GM21786 (cell line): Measurements from ENCODE around the gene UNK.

Source experiments
- ATAC-seq: cut with Tn5 transposase; IDR thresholded peaks from one replicate; pipeline ENCODE4 v1.9.1; 2021; ENCODE audit not compliant: unreplicated experiment

The UNK gene

DNA sequence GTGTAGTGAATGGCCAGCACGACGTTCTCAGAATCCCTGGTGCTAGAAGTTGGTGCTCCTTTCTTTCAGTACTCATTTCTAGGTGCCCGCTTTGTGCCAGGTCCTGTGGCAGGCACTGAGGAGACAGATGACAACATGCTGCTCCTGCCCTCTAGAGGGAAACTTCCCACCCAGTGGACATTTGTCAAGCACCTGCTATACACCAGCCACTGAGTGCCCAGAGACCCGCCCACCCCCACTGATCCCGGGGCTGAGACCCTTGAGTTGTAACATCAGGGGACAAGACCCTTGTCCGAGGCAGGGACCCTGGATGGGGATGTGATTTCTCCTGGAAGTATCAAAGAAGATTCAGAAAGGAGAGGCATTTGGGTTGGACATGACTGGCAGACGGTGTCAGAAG lies 34.5 kb downstream of the UNK start:
- ATAC-seq, result no peak

DNA sequence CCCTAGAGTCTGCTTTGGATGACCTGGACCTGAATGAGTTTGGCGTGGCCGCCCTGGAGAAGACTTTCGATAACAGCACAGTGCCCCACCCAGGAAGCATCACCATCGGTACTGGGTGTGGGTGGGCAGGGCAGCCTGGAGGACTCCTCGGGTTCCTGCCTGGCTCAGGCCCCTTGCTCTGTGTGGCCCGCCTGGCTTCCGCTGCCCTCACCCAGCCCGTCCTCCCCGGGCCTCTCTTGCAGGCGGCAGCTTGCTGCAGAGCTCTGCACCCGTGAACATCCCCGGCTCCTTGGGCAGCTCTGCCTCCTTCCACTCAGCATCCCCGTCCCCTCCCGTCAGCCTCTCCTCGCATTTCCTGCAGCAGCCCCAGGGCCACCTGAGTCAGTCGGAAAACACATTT lies 35.1 kb downstream of the UNK start:
- ATAC-seq, result no peak

DNA sequence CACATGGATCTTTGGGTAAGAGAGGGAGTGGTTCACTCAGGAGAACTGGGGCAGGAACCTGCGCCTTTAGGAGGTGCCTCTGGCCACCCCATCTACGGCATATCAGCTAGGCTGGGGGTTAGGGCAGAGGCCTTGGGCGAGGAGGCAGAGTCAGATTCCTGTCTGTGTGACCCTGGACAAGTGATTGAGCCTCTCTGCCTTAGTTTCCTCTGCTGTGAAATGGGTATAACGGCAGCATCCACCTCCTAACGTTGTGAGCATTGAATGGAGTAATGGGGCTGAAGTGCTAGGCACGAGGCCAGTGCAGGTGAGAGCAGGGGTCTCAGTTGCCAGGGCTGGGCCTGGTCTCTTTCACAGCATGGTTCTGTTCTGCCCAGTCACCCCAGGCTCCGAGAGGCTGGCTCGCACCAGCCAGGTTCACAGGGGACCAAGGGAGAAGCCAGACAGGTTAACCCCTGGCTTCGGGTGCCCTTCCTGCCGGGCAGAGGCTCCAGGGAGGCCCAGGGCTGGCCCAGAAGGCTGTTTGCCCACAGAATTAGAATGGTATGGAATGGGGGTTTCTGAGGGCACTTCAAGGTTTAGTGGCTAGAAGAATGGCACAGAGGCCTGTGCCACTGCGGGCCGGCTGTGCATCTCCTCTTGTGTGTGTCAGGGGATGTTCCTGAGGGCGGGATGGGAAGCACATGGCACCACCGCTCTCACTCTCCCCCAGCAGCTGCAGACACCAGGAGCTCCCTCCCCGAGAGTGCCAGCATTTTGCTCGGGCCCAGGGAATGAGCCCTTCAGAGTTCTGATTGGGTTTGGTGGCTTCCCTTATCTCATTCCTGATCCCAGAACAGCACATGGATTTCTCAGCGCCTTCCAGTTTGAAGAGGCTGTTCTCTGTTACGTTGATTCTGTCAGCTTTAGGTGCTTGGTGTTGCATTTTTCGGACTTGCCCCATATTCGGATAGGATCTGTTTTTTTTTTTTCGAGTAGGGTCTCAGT lies 35.8 kb downstream of the UNK start:
- ATAC-seq, result no peak

DNA sequence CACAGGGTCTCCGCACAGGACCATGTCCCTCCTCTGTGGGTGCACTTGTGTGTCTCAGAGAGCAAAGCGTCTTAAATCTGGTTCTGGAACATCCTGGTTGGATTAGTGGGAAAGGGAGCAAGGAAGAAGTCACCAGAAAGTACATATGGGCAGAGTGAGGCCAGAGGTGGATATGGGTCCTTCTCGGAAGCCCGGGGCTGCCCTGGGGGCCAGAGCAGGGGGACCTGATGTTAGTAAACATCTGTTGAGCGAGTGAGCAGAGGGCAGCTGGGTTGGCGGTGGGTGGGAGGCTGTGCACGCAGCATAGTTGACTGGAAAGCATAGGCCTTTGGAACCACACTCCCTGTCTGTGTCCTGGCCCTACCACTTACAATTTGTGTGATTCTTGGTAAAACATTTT lies 36.9 kb downstream of the UNK start:
- no peak for ATAC-seq

DNA sequence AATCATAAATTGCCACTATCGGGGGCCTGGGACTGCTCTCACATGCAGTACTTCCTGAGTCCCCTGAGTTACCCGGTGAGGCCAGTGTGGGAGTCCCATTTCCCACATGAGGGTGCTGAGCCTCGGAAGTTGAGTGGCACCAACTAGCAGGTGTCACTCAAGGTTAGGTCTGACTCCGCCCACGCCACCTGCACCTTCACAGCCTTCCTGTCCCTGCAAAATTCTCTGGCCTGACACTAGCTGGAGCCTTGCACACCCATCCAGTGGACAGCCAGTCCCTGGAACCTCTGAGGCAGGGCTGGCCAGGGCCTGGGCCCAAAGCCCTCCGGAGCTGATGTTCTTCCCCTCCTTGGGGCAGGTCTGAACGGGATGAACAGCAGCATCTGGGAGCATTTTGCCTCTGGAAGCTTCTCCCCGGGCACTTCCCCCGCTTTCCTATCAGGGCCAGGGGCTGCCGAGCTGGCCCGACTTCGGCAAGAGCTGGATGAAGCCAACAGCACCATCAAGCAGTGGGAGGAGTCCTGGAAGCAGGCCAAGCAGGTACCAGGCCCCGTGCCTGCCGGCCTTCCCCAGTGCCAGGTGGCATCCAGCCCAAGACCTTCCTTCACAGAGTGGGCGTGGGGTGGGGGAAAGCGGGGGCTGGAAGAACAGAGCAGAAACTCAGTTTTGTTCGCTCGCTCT lies 37.7 kb downstream of the UNK start:
- no peak for ATAC-seq

DNA sequence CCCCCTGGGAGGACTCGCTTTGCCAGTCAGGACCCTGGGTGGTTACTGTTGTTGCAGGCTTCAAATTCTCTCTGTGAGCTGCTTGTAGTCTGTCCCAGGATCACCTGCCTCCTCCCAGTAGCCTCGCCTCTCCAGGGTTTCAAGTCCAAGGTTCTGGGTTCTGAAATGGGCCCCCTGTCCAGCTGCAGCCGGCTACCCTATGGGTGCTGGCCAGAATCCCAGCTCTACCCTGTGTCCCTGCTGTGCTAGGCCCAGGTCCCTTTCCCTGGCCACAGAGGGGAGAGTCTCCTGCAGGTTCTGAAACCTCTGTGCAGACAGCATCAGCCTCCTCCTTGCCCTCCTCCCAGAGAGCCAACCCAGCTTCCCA lies 38.2 kb downstream of the UNK start:
- no peak for ATAC-seq

DNA sequence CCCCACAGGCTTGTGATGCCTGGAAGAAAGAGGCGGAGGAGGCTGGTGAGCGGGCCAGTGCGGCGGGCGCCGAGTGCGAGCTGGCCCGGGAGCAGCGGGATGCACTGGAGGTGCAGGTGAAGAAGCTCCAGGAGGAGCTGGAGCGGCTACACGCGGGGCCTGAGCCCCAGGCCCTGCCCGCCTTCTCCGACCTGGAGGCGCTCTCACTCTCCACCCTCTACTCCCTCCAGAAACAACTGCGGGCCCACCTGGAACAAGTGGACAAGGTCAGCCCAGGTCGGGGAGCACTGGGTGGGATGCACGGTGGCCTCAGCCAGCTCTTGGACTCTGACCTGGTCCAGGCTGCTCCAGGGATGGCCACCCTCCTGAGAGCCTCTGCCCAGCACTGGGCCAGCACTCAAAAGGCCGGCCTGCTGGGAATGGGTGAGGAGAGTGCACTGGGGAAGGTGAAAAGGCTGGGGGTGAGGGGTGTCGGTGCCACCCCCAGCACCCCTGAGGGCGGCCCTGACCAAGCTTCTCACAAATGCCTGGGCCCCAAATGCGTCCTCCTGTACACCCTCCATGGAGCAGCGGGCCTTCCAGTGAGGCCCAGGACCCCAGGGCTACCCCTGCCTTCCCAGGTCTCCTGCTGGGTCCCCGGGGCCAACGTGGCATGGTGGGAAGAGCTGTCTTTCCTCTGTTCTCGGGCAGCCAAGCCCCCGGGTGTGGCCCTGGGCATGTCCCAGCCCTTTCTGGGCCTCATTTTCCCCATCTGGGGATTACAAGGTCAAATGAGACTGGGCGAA lies 38.8 kb downstream of the UNK start:
- no peak for ATAC-seq

DNA sequence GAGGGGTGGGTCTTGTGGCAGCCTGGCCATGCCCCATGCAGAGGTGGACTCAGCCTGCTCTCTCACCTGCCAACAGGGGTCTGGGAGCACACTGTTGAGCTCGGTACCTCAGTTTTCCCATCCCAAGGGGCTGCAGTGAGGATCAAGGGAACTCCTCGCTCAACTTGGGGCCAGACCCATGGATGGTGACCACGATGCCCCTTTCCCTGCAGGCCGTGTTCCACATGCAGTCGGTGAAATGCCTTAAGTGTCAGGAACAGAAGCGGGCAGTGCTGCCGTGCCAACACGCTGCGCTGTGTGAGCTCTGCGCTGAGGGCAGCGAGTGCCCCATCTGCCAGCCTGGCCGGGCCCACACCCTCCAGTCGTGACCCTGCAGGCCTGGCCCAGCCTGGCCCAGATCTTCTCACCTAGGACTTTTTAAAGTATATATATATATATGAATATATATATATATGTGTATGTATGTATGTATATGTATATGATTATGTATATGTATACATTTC lies 39.5 kb downstream of the UNK start:
- no peak for ATAC-seq

DNA sequence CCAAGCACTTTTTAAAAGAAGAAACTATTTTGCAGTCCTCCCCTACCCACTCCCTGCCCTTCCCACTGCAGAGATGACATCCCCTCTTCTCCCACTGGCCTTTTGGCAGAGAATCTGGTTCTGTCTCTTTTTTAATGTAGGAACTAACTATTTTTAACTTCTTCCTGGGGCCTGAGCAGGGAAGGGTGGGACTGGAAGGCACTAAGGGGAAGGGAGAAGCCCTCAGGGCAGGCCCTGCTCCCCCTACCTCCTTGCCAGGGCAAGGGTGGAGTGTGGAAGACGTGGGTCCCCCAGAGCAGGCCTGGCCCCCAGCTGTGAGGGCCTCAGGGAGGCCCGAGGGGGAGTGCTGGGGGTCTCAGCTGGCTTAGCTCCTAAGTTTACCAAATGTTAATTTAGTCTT lies 40.1 kb downstream of the UNK start:
- no peak for ATAC-seq

DNA sequence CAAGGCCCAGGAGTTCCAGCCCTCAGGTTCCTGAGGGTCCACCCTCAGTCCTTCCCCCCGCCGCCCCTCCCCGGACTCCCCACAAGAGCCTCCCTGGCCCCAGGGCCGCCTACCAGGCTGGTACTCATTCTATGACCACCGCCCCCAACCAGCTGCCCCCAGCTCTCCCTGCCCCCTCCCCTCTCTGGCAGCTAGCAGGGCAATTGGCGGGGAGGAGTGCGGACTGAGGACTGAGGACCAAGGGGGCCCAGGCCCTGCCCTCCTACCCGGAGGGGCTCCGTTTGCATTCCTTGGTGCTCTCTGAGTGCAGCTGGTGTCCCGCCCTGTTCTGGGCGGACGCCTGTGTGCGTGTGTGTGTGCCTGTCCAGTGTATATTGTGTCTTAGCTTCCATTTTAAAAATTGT lies 40.5 kb downstream of the UNK start:
- no peak for ATAC-seq

DNA sequence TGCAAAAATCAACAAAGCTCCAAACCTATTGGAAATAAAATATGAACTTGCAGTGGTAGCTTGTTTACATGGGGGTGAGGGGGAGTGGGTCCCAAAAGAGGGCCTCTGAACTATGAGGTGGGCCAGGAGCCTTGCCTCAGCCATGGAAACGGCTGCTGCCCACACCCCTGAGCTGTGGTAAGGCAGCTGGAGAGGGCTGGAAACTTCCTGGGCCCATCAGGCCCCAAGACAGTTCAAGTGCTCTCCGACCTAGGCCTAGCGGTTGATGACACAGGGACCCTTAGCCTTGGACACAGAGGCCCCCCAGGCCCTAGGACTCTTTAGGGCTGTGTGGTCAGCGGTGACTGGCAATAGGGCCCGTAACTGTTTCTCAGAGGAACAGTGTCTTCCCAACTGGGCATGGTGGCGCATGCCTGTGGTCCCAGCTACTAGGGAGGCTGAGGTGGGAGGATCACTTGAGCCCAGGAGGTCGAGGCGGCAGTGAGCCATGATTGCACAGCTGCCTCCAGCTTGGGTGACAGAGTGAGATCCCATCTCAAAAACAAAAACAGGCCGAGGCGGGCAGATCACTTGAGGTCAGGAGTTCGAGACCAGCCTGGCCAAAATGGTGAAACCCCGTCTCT lies 41.3 kb downstream of the UNK start:
- ATAC-seq, result no peak

DNA sequence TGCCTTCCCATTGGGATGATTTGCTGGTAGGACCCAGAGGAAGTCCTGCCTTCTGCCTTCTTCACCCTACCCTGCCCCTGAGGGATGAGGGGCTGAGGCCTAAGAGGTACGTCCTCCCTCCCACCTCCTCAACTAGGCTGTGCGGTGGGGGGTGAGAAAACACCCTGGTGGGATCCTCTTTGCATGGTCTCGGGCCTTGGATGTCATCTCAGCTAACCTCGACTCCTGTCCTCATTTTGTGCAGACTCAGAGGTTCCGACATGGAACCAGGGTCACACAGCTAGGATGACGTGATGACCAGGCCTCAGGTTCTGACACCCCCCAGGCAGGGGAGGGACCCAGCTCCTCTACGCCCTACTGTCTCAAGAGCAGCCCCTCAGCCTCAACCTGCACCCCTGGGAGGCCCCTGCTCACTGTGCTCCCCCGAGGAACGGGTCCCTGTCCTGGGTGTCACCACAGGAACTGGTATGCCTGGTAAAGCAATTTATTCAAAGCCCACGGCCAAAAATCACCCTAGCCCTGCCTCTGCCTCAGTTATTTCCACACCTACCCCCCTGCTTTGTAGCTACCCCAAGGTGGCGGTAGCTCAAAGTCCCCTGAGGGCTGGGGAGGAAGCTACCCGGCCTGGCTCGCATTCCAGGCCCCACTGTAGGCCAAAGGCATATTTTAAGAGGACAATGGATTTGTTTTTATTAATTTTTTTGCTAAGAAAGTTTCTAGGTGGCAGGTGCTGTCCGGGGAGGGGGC lies 42.1 kb downstream of the UNK start:
- no peak for ATAC-seq

DNA sequence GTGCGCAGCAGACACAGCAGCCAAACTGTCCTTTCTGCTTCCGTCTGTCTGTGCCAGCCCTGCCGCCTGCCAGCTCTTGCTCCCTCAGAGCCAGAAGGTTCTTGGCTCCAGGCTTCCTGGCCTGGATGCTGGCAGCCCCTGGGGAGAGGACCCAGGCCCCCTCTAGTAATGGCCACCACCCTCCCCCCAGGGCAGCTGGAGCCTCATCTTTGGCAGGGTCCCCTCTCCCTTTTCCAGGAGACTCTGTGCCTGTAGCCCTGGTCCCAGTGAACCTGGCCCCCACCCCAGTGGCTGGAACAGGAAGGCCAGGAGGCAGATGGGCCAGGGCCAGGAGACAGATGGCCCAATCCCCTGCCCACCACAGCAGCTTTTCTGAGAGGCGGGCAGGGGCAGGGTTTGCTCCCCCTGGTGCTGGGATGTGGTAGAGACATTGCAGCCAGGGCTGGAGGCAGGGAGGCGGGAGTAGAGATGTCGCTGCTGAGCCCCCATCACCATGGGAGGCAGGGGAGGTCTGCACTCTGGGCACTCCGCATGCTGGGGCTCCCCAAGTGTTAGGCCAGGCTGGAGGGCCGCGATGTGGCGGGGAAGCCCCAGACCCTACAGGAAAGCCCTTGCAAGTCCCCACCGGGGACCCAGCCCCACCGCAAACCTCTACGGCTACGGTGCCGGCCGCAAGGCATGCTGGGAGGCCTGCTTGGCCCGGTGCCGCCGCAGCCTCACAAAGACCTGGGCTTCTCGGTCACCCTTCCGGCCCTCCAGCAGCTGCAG lies 42.9 kb downstream of the UNK start:
- ATAC-seq, result peak; percentile 46

DNA sequence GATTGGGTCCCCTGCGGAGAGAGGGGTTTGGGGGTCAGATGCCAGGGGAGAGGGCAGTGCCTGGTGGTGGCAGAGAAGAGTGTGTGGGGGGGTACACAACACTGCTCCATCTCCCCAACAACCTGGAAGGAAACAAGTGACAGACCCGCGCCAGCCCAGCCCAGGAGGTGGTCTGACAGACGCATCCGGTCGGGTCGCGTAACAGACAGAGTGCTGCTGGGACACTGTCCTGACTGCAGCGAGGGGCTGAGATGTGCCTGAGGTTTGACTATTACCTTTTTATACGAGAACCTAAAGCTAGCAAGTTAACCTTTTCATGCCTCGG lies 43.4 kb downstream of the UNK start:
- ATAC-seq, result no peak

DNA sequence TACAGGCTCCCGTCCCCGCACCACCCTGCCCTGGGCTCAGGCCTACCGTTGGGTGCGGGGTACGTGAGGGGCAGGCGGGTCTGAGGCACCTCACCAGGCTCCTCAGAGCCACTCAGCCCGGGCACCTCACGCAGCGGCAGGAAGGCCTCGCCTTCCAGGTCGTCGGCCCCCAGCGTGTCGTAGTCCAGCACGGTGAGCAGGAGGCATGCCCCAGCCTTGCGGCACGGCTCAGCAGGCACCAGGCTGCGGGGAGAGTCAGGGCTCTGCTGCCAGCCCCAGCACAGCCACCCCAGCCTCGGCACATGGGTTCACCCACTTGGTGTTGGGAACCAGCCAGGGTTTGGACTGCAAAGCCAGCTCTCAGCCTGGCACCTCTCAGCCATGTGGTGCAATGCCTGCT lies 44.1 kb downstream of the UNK start:
- ATAC-seq, result no peak

DNA sequence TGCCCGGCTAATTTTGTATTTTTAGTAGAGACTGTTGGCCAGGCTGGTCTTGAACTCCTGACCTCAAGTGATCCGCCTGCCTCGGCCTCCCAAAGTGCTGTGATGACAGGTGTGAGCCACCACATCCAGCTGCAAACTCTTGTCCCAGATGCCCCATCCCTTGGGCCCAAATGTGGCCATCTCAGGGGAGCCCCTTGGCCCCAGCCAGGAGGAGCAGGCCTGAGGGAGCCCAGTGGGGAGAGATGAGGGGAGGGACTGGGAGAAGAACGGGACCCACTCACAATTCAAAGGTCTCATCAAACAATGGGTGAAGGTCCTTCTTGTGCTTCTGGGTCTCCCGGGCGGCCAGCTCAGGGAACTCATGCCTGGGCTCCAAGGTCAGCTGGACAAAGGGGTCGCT lies 45.1 kb downstream of the UNK start:
- no peak for ATAC-seq

DNA sequence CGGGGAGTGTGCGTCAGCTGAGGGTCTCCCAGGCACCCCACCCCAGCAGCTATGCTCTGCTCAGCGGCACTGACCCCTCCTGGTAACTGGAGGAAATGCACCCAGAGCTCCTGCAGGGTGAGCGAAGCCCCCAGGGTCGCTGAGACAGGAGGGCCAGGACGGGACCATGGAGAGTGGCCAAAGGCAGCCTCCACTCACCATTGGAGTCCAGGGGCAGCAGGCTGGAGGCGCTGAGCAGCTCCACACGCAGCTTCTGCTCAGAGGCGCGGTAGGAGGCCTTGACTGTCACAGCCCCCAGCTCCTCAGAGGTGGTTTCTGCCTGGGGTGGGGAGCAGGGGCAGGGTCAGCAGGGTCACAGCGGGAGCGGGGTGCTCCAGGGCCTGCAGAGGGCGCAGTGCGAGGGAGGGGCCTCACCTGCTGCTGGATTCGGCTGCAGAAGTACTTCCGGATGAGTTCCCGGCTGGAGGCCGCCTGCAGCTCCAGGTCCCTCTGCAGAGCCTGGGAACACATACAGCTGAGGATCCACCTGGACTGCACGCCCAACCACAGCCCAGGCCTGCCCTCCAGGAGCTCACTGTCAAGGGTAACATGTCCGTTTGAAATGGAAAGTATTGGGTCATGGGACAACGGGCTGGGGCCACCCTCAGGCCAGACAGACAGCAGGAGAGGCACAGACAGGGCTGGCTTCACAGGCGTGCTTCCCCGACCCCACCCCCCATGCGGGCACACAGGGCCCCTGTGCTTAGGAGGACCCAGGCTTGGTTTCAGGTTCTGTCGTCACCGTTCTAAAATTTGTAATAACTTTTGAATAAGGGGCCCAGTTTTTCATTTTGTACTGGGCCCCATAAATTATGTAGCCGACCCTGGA lies 45.8 kb downstream of the UNK start:
- ATAC-seq, result no peak

DNA sequence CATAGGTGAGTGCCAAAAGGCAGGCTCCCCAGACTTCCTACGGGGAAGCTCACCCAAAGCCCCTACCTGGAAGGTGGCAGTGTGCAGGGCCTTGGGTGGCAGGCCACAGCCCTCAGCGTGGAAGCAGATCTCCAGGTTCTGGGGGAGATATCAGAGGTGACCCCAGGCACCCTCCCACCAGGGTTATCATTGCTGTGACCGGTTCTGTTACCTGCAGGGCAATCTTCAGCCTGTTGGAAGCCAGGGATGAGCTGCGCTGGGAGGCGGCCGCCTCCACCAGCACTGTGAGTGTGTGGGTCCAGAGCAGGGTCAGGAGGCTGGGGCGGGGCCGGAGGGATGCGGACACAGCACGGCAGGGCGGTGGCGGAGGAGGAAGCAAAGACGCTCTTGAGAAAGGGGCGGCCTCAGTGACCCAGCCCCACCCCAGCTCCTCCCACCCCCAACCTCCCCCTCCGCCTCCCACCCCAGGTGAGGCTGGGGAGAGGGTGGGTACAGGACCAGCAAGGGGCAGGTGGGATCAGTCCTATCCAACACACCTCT lies 46.5 kb downstream of the UNK start:
- no peak for ATAC-seq
